ENCODE measurements around the gene TSFM.

Gene TSFM

GRCh38 chr12:57739914-57740538 is 42.6 kb upstream of the TSFM start:
- H3K4me3 ChIP-seq (ENCODE audit: low read depth in 1 of 2, low read length in 2 of 2) = no peak overlapping the region
- TF ChIP-seq EZH2 (IDR thresholded peaks at IDR 0.05; ENCODE audit: borderline replicate concordance, low read depth, low read length, severe bottlenecking) = no peak
- TF ChIP-seq CTCF (IDR thresholded peaks at IDR 0.05; ENCODE audit: borderline replicate concordance, extremely low read depth, low read length, poor library complexity, severe bottlenecking) = no peak

GRCh38 chr12:57740656-57741412 is 41.8 kb upstream of the TSFM start:
- Histone ChIP-seq H2AFZ (ENCODE audit: low read depth, low read length) (0 out of 2 replicates have a peak overlapping the region, but pooled peaks have one; percentile 83), H3K4me3 (ENCODE audit: low read depth in 1 of 2, low read length in 2 of 2) (peak overlapping the region; percentile 36 to 75; a peak in 3 of 4 replicates), H3K79me2 (ENCODE audit: insufficient read depth, low read length) (peaks cover 34% of the 10 kb centered on the region), H3K27ac (ENCODE audit: low read length) (peak overlapping the region; percentile 88), H3K4me1 (ENCODE audit: insufficient read depth, low read length) (peaks cover 53% of the 10 kb centered on the region), H3K9ac (ENCODE audit: low read depth, low read length) (peak overlapping the region; percentile 61), H3K9me3 (ENCODE audit: insufficient read depth, low read length, severe bottlenecking) (no peaks in the 10 kb centered on the region), H3K36me3 (ENCODE audit: insufficient read depth, low read length) (peaks cover 4% of the 10 kb centered on the region; the same call in 1 of the 2 replicates), H3K27me3 (ENCODE audit: insufficient read depth, low read length, poor library complexity) (no peaks in the 10 kb centered on the region), H3K4me2 (ENCODE audit: insufficient read depth, low read length) (peak overlapping the region; percentile 92), H4K20me1 (ENCODE audit: insufficient read depth, low read length) (peaks cover 21% of the 10 kb centered on the region)
- no peak for TF ChIP-seq CTCF (IDR thresholded peaks at IDR 0.05; ENCODE audit: borderline replicate concordance, extremely low read depth, low read length, poor library complexity, severe bottlenecking)
- TF ChIP-seq EZH2 (IDR thresholded peaks at IDR 0.05; ENCODE audit: borderline replicate concordance, low read depth, low read length, severe bottlenecking) = no peak
- peak; percentile 79 for ATAC-seq (ENCODE audit: insufficient read depth, low read depth)
- DNase-seq = peak; percentile 89

More at GRCh38 chr12:57739914-57740538, 42.6 kb upstream of the TSFM start:
- H3K36me3 ChIP-seq (ENCODE audit: insufficient read depth, low read length) = peaks cover 8% of the 10 kb centered on the region; the same call in 1 of the 2 replicates
- peaks cover 32% of the 10 kb centered on the region for H3K79me2 ChIP-seq (ENCODE audit: insufficient read depth, low read length)
- H3K4me2 ChIP-seq (ENCODE audit: insufficient read depth, low read length) = peak overlapping the region; percentile 92
- H3K27ac ChIP-seq (ENCODE audit: low read length) = peak overlapping the region; percentile 37; the same call in 1 of the 2 replicates
- H2AFZ ChIP-seq (ENCODE audit: low read depth, low read length) = no peak overlapping the region
- H3K4me1 ChIP-seq (ENCODE audit: insufficient read depth, low read length) = peaks cover 48% of the 10 kb centered on the region
- ATAC-seq (ENCODE audit: insufficient read depth, low read depth) (no peak), DNase-seq (no peak)
- no peaks in the 10 kb centered on the region for H3K27me3 ChIP-seq (ENCODE audit: insufficient read depth, low read length, poor library complexity)
- H3K9ac ChIP-seq (ENCODE audit: low read depth, low read length) = no peak overlapping the region
- H3K9me3 ChIP-seq (ENCODE audit: insufficient read depth, low read length, severe bottlenecking) = no peaks in the 10 kb centered on the region
- peaks cover 21% of the 10 kb centered on the region for H4K20me1 ChIP-seq (ENCODE audit: insufficient read depth, low read length)

DNA sequence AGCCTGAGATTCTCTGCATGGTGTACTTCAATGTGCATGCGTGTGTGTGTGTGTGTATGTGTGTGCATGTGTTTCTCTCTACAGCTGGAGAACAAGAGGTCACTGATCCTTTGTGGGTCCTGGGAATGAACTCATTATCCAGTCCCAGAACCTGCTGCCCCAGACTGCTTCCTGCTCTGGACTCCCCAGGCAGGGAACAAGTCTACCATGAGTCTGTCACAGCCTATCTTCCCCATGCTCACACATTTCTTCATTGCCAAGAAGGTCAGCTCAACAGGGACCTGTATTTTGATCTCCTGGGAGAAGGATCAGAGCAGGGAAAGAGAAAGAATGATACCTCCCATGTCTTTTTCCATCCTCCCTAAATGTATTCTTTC is 41.2 kb upstream of the TSFM start:
- H3K27me3 ChIP-seq (ENCODE audit: insufficient read depth, low read length, poor library complexity) = no peaks in the 10 kb centered on the region
- H3K4me1 ChIP-seq (ENCODE audit: insufficient read depth, low read length) = peaks cover 59% of the 10 kb centered on the region
- H3K79me2 ChIP-seq (ENCODE audit: insufficient read depth, low read length) = peaks cover 34% of the 10 kb centered on the region
- H2AFZ ChIP-seq (ENCODE audit: low read depth, low read length) = peak overlapping the region; percentile 83
- peak overlapping the region; percentile 36 to 75; a peak in 3 of 4 replicates for H3K4me3 ChIP-seq (ENCODE audit: low read depth in 1 of 2, low read length in 2 of 2)
- DNase-seq = no peak
- peaks cover 20% of the 10 kb centered on the region for H4K20me1 ChIP-seq (ENCODE audit: insufficient read depth, low read length)
- no peak for ATAC-seq (ENCODE audit: insufficient read depth, low read depth)
- peaks cover 6% of the 10 kb centered on the region for H3K36me3 ChIP-seq (ENCODE audit: insufficient read depth, low read length)
- peak overlapping the region; percentile 92 for H3K4me2 ChIP-seq (ENCODE audit: insufficient read depth, low read length)
- TF ChIP-seq EZH2 (IDR thresholded peaks at IDR 0.05; ENCODE audit: borderline replicate concordance, low read depth, low read length, severe bottlenecking) = no peak
- H3K27ac ChIP-seq (ENCODE audit: low read length) = peak overlapping the region; percentile 88
- peak overlapping the region; percentile 61 for H3K9ac ChIP-seq (ENCODE audit: low read depth, low read length)
- H3K9me3 ChIP-seq (ENCODE audit: insufficient read depth, low read length, severe bottlenecking) = no peaks in the 10 kb centered on the region
